ENCODE measurements around the gene SCN3A. TPM values are rescaled to one million over a fixed set of nuclear protein-coding genes. Genes with fewer than 3 reads are reported as not detected.

The SCN3A gene
- total RNA-seq, 1 experiment from 2014 or later, result not detected

GRCh38 chr2:165054652-165055051, 149.2 kb downstream of the SCN3A start:
- Histone ChIP-seq H3K9me3 (ENCODE audit: control insufficient read depth, insufficient read depth, low read depth, low read length) (no peaks in the 10 kb centered on the region), H3K36me3 (ENCODE audit: control insufficient read depth, insufficient read depth, low read length) (no peaks in the 10 kb centered on the region), H3K27ac (ENCODE audit: low read length) (no peak overlapping the region), H3K27me3 (ENCODE audit: control insufficient read depth, insufficient read depth, low read length) (no peaks in the 10 kb centered on the region), H3K4me3 (ENCODE audit: low read depth in 2 of 2, low read length in 2 of 2) (no peak overlapping the region), H3K4me1 (ENCODE audit: control insufficient read depth, insufficient read depth, low read length) (no peaks in the 10 kb centered on the region)
- ChIA-PET CTCF (no interaction called here), POLR2A (no interaction called here)
- BruUV-seq (replicated peaks), result no TSS peak
- TF ChIP-seq SIN3A (IDR thresholded peaks at IDR 0.05; ENCODE audit: borderline replicate concordance, insufficient read depth, low read depth, low read length), result no peak
- no peak for TF ChIP-seq REST (IDR thresholded peaks at IDR 0.05; ENCODE audit: insufficient read depth in 1 of 2, low read depth in 2 of 2, low read length in 1 of 2)
- no peak for TF ChIP-seq TCF7L2 (IDR thresholded peaks at IDR 0.05; ENCODE audit: low read depth, low read length)
- no peak for TF ChIP-seq CTCF (IDR thresholded peaks at IDR 0.05)
- no peak for TF ChIP-seq POLR2AphosphoS5 (IDR thresholded peaks at IDR 0.05; ENCODE audit: low read depth, low read length)
- ATAC-seq, result no peak
- intact Hi-C loops (cut with micrococcal nuclease; ENCODE audit: unreplicated experiment) (no loop called here), in situ Hi-C loops (cut with HindIII; ENCODE audit: low pct_unique_long_range_greater_than_20kb, low sequenced_read_pairs) (no loop called here)
- no peak for DNase-seq (ENCODE audit: low read depth, low spot score)

- TF ChIP-seq REST (IDR thresholded peaks at IDR 0.05; ENCODE audit: insufficient read depth in 1 of 2, low read depth in 2 of 2, low read length in 1 of 2), result no peak
- TF ChIP-seq POLR2AphosphoS5 (IDR thresholded peaks at IDR 0.05; ENCODE audit: low read depth, low read length), result no peak
- no peak for TF ChIP-seq SIN3A (IDR thresholded peaks at IDR 0.05; ENCODE audit: borderline replicate concordance, insufficient read depth, low read depth, low read length)
- TF ChIP-seq CTCF (IDR thresholded peaks at IDR 0.05), result no peak
- TF ChIP-seq TCF7L2 (IDR thresholded peaks at IDR 0.05; ENCODE audit: low read depth, low read length), result no peak
- BruUV-seq (replicated peaks), result no TSS peak
- H3K4me1 ChIP-seq (ENCODE audit: control insufficient read depth, insufficient read depth, low read length), result no peaks in the 10 kb centered on the region
- no peaks in the 10 kb centered on the region for H3K9me3 ChIP-seq (ENCODE audit: control insufficient read depth, insufficient read depth, low read depth, low read length)
- ChIA-PET POLR2A (interaction anchor here (0.6 kb wide), 1 partner anchor 33 kb away, joined by 5 read pairs; no protein-coding TSS in a partner anchor), CTCF (no interaction called here)
- no peaks in the 10 kb centered on the region for H3K36me3 ChIP-seq (ENCODE audit: control insufficient read depth, insufficient read depth, low read length)
- DNase-seq (ENCODE audit: low read depth, low spot score) (no peak), ATAC-seq (no peak)
- intact Hi-C loops (cut with micrococcal nuclease; ENCODE audit: unreplicated experiment) (no loop called here), in situ Hi-C loops (cut with HindIII; ENCODE audit: low pct_unique_long_range_greater_than_20kb, low sequenced_read_pairs) (no loop called here)
- H3K27me3 ChIP-seq (ENCODE audit: control insufficient read depth, insufficient read depth, low read length), result no peaks in the 10 kb centered on the region
- no peak overlapping the region for H3K4me3 ChIP-seq (ENCODE audit: low read depth in 2 of 2, low read length in 2 of 2)
- H3K27ac ChIP-seq (ENCODE audit: low read length), result no peak overlapping the region
Measured at GRCh38 chr2:165044505-165045303, 159.1 kb downstream of the SCN3A start.
